ENCODE data around the gene HMGN2.

HMGN2 gene

GRCh38 chr1:26459148-26459547, 13.1 kb upstream of the HMGN2 start:
- Histone ChIP-seq H3K4me1 (ENCODE audit: control insufficient read depth in 1 of 2, insufficient read depth in 1 of 2, low read depth in 1 of 2, low read length in 1 of 2) (no peaks in the 10 kb centered on the region), H3K4me3 (ENCODE audit: low read depth in 1 of 2, low read length in 1 of 2) (no peak overlapping the region), H3K9me3 (no peaks in the 10 kb centered on the region), H3K27me3 (no peaks in the 10 kb centered on the region), H3K36me3 (peaks cover 85% of the 10 kb centered on the region), H3K27ac (peak overlapping the region; percentile 6)
- TF ChIP-seq CTCF (IDR thresholded peaks at IDR 0.05): no peak

- Histone ChIP-seq H3K9me3 (no peaks in the 10 kb centered on the region), H3K4me1 (ENCODE audit: control insufficient read depth in 1 of 2, insufficient read depth in 1 of 2, low read depth in 1 of 2, low read length in 1 of 2) (no peaks in the 10 kb centered on the region), H3K27me3 (no peaks in the 10 kb centered on the region), H3K36me3 (peaks cover 81% of the 10 kb centered on the region), H3K4me3 (ENCODE audit: low read depth in 1 of 2, low read length in 1 of 2) (no peak overlapping the region), H3K27ac (peak overlapping the region; percentile 6)
- TF ChIP-seq CTCF (IDR thresholded peaks at IDR 0.05): no peak
Observed at GRCh38 chr1:26459573-26460031, 12.6 kb upstream of the HMGN2 start.

- no peaks in the 10 kb centered on the region for H3K27me3 ChIP-seq
- H3K36me3 ChIP-seq: peaks cover 41% of the 10 kb centered on the region
- no peak for TF ChIP-seq CTCF (IDR thresholded peaks at IDR 0.05)
- H3K27ac ChIP-seq: peak overlapping the region; percentile 98
- peaks cover 42 to 47% of the 10 kb centered on the region in 2 experiments for H3K4me1 ChIP-seq (ENCODE audit: control insufficient read depth in 1 of 2, insufficient read depth in 1 of 2, low read depth in 1 of 2, low read length in 1 of 2)
- H3K9me3 ChIP-seq: no peaks in the 10 kb centered on the region
- no peak overlapping the region for H3K4me3 ChIP-seq (ENCODE audit: low read depth in 1 of 2, low read length in 1 of 2)
Observed at GRCh38 chr1:26468911-26469310, 3.3 kb upstream of the HMGN2 start.

GRCh38 chr1:26469558-26469957, 2.7 kb upstream of the HMGN2 start:
- Histone ChIP-seq H3K36me3 (peaks cover 47% of the 10 kb centered on the region), H3K9me3 (no peaks in the 10 kb centered on the region), H3K4me3 (ENCODE audit: low read depth in 1 of 2, low read length in 1 of 2) (peak overlapping the region in 1 of 2 experiments; percentile 94), H3K4me1 (ENCODE audit: control insufficient read depth in 1 of 2, insufficient read depth in 1 of 2, low read depth in 1 of 2, low read length in 1 of 2) (peaks cover 49 to 54% of the 10 kb centered on the region in 2 experiments), H3K27ac (peak overlapping the region; percentile 98), H3K27me3 (no peaks in the 10 kb centered on the region)
- TF ChIP-seq CTCF (IDR thresholded peaks at IDR 0.05): no peak

- H3K27me3 ChIP-seq: no peaks in the 10 kb centered on the region
- peak overlapping the region; percentile 94 to 99 for H3K4me3 ChIP-seq (ENCODE audit: low read depth in 1 of 2, low read length in 1 of 2)
- TF ChIP-seq CTCF (IDR thresholded peaks at IDR 0.05): no peak
- peaks cover 53 to 60% of the 10 kb centered on the region in 2 experiments for H3K4me1 ChIP-seq (ENCODE audit: control insufficient read depth in 1 of 2, insufficient read depth in 1 of 2, low read depth in 1 of 2, low read length in 1 of 2)
- peaks cover 40% of the 10 kb centered on the region for H3K36me3 ChIP-seq
- no peaks in the 10 kb centered on the region for H3K9me3 ChIP-seq
- peak overlapping the region; percentile 98 for H3K27ac ChIP-seq
Observed at GRCh38 chr1:26470878-26471497, 1.3 kb upstream of the HMGN2 start.

All from neutrophil (primary cell).